ENCODE results near the gene GTPBP10.
"Not testable (repeated sequence)": the region's sequence is repeated elsewhere in the genome, so short reads cannot be mapped to it uniquely, and the experiment has no call there.

GTPBP10 gene

GRCh38 chr7:90337106-90337505 is 9.4 kb upstream of the GTPBP10 start:
- no peak overlapping the region for H3K27ac ChIP-seq
- TF ChIP-seq ZFX (IDR thresholded peaks at IDR 0.05) = no peak
- no peak for TF ChIP-seq CTCF (conservative IDR thresholded peaks at IDR 0.05)

GRCh38 chr7:90345016-90345415 is 1.5 kb upstream of the GTPBP10 start:
- no peak for TF ChIP-seq CTCF (conservative IDR thresholded peaks at IDR 0.05)
- no peak for TF ChIP-seq ZFX (IDR thresholded peaks at IDR 0.05)
- no peak overlapping the region for H3K27ac ChIP-seq

- TF ChIP-seq ZFX (IDR thresholded peaks at IDR 0.05) (no peak), CTCF (conservative IDR thresholded peaks at IDR 0.05) (no peak)
- peak overlapping the region; percentile 84 for H3K27ac ChIP-seq
These were observed 751 bp upstream of the GTPBP10 start for GRCh38 chr7:90345595-90346335.

GRCh38 chr7:90347759-90348158 is 1.2 kb downstream of the GTPBP10 start:
- H3K27ac ChIP-seq = no peak overlapping the region
- TF ChIP-seq CTCF (conservative IDR thresholded peaks at IDR 0.05) = no peak
- no peak for TF ChIP-seq ZFX (IDR thresholded peaks at IDR 0.05)

- no peak overlapping the region for H3K27ac ChIP-seq
- TF ChIP-seq CTCF (conservative IDR thresholded peaks at IDR 0.05) = no peak
- TF ChIP-seq ZFX (IDR thresholded peaks at IDR 0.05) = no peak
These were observed 2.8 kb downstream of the GTPBP10 start for GRCh38 chr7:90349305-90349704.

GRCh38 chr7:90350032-90350431 is 3.5 kb downstream of the GTPBP10 start:
- H3K27ac ChIP-seq = not testable (repeated sequence)

- H3K27ac ChIP-seq = no peak overlapping the region
- TF ChIP-seq ZFX (IDR thresholded peaks at IDR 0.05) = no peak
- no peak for TF ChIP-seq CTCF (conservative IDR thresholded peaks at IDR 0.05)
These were observed 5.5 kb downstream of the GTPBP10 start for GRCh38 chr7:90351987-90352386.

- H3K27ac ChIP-seq = no peak overlapping the region
- TF ChIP-seq CTCF (conservative IDR thresholded peaks at IDR 0.05) = no peak
- no peak for TF ChIP-seq ZFX (IDR thresholded peaks at IDR 0.05)
These were observed 36.9 kb downstream of the GTPBP10 start for GRCh38 chr7:90383422-90383821.

Measured in C4-2B (cell line).